CD4-positive, alpha-beta T cell treated with Interleukin-15 for 4 hours (primary cell): Measurements from ENCODE around the gene TTC9C.
"Not testable (repeated sequence)": the region's sequence is repeated elsewhere in the genome, so short reads cannot be mapped to it uniquely, and the experiment has no call there.

Source experiments
- DNase-seq: peaks from one replicate; pipeline ENCODE4 v3.0.0-alpha.2; 2020; ENCODE audit warnings: low spot score

Gene TTC9C

DNA sequence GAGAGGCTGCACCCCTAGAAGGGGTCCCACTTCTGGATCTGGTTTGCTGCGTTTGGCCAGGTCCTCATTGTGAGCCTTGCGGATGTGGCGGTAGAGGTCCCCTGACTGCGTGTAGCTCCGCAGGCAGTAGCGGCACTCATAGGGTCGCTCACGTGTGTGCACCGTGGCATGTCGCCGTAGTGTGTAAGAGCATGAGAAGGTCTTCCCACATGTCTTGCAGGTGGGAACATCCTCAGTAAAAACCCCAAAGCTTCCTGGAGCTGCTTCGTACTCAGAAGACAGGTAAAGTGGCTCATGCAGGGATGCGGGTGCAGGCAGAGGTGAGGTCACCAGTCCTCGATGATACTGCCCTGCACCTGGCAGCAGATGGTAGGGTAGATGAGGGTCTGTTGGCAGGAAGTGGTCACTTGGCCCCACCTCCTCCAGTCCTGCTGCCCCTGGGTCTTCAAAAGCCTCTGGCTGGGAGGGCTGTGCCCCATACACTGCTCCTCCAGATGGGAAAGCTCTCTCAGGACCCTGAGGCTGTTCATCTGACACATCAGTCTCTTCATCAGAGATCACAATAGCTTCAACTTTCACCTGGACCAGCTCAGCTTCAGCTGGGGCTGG, 24.0 kb downstream of the TTC9C start:
- DNase-seq, result no peak

DNA sequence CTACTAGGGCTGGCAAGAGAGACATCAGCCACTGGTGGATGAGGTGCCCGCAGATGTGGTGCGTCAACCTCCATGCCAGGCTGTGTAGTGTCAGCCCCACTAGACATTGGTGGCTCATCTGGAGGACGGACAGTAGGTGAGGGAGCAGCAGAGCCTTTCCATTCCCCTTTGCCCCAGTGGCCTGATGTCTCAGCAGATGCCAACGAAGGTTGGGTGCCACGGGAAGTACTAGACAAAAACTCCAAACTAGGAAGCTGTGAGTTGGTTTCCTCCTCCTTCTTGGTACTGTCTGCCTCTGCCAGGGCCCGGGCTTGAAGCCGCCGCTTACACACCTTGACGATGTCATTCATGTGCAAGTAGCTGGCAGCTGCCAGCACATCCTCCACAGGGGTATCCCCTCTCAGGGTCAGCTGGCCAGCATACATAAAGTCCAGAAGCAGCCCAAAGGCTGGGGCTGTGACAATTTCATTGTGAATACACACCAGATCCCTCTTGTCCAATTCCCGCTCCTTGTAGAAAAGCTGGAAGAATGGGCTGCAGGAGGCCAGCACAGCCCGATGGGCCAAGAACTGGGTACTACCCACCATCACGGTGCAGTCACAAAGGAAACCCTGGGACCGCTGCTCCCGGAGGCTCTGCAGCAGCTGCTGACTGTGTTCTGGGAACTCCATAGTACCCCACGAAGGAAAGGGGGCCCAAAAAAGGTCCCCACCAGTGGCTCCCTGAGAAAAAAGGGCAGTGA, 24.9 kb downstream of the TTC9C start:
- no peak for DNase-seq

DNA sequence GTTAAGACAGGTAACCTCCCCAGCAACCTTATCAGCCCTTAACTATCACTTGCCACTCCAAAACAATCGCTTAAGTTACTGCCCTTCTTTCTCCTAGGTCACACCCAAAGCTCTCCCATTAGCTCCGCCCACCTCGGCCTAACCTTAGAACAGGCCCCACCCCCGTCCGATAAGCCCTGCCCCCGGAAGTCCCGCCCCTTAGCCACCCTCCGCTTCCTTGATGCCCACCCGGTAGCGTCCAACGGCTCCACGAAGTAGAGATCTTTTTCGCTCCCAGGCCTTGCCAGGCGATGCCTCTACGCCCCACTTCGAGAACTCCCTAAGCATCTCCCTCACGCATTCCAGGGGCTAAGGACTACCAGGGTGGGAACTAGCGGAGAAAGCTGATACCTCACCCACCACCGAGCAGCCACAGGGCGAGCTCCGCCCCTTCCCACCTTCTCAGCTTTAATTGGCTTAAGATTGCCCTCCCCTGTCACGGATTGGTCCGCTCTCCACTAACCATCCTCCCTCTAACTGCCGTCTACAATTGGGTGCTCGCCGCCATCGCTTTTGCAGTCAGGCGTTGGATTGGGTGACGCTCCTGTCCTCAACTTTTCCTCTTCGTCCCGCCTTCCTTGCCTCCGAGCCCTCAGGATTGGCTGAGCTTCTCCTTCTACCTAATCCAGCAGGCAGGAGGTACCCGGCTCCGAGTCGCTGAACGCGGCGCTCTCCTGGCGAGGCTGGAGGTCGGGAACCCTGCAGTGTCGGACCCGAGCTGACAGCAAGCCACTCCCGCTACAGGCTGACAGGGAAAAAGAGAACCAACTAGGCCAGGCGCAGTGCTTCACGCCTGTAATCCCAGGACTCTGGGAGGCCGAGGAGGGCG, 25.7 kb downstream of the TTC9C start, which contains the start of gene ZBTB3:
TSS of gene ZBTB3 (minus strand) at position 425 of the 868 bp plus-strand sequence. CDS start 496 bp downstream, outside the sequence.
- DNase-seq, result peak; percentile 99

DNA sequence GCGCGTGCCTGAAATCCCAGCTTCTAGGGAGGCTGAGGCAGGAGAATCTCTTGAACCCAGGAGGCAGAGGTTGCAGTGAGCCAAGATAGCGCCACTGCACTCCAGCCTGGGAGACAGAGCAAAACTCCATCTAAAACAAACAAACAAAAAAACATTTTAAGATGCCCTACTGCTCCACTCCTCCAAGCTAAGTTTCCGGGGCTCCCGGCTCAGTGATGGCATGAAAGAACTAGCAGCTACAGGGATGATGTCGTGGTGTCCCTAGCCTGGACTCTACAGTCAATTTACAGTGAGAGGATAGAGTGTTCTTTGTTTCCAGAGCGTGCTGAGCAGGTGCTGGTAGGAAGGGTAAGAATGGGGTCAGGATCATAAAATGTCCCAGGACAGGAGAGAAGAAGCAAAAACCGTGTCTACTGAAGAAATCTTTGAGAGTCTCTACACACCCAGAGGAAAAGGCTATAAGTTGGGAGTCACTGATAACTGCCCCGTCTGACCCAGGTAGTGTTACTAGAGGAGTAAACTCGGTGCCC, 26.9 kb downstream of the TTC9C start:
- DNase-seq, result no peak

DNA sequence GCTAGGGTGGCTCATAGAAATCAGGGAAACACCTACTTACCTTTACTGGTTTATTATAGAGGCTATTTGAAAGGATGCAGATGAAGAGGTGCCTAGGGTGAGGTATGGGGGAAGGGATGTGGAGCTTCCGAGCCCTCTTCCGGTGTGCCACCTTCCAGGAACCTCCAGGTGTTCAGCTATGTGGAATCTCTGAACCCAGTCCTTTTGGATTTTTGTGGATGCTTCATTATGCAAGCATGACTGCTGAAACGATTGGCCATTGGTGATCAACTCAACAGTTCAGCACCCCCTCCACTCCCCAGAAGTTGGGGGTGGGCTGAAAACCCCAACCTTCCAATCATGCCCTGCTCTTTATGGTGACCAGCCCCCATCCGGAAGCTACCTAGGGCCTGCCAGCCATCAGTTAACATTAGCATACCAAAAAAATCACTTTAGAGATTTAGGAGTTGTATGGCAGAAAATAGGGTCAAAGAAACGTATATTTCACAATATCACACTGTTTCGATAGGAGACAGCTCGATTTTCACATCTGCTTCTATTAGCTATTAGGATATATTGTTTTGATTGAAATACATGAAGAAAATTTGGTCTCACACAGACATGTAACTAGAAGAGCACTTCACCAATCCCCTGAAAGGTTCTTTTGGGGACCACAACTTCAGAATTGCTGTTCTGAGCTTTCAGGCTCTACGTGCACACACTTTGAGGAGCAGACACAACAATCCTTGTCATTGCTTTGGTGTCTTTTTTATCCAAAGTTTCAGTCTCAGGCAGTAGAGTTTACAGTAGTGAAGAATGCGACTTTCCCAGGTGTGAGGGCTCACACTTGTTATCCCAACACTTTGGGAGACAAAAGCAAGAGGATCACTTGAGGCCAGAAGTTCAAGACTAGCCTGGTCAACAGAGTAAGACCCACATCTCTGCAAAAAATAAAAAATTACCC, 29.8 kb downstream of the TTC9C start:
- DNase-seq, result no peak

DNA sequence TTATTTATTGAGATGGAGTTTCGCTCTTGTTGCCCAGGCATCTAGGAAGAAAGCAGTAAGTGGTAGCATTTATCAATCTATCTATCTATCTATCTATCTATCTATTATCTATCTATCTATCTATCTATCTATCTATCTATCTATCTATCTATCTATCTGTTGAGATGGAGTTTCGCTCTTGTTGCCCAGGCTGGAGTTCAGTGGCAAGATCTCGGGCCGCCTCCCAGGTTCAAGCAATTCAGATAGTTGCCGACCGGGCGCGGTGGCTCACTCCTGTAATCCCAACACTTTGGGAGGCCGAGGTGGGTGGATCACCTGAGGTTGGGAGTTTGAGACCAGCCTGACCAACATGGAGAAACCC, 32.6 kb downstream of the TTC9C start:
- DNase-seq, result not testable (repeated sequence)

DNA sequence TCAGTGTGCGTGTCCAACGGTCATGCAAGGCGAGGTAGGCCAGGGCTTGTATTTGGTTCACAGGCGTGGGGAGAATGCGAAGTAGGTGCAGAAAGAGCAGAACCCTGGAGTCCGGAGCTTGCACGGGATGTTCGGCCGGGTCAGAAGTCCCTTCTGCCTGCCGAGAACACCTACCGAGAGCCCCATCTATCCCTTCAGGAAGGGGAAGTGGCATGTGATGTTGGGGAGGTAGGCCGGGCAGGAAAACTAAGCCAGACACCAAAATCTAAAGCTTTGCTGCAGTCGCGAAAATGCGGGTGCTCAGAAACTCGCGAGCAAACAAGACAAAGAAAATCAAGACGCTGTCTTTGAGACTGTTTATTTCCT, 42.5 kb downstream of the TTC9C start:
- no peak for DNase-seq

DNA sequence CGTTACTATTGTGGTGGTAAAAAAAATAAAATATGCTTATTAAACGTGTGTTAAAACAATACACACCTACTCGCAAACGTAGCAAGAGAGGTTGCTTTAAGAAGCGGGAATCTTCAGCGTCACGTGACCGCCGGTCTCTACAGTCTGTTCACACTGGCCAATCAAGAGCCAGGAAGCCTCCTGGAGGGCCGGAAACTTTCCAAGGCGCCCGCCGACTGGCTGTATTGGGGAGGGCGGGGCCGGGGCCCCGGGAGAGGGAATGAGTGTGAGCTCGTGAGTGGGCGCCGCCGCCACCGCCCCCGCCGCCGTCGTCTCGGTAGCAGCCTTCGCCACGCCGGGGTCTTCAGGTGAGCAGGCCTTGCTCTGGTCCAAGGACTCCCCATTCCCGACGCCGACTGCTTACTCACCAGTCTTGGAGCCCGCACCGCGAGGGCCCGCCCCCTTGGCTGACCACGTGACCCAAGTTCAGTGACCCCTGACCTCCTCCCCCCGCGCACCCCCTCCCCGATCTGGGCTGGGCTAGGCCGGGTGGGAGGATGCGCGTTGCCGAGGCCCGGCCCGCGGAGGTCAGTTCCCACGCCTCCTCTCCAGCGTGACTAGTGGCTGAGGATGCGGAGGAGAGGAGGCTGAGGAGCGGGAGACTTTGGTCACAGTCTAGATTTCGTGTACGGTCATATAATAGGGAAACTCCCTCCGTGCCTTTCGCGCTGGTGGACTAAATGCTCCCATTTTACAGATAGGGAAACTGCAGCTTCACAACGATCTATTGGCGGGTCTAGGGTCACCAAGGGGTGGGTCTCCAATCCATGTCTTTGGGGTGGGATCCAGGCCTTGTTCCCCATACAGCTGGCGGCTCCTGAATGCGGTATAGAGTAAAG, 43.1 kb downstream of the TTC9C start, which contains the start of gene TAF6L:
TSS of gene TAF6L (plus strand) at position 253 of the 878 bp plus-strand sequence. CDS start 4,388 bp downstream, outside the sequence.
- peak; percentile 91 for DNase-seq

DNA sequence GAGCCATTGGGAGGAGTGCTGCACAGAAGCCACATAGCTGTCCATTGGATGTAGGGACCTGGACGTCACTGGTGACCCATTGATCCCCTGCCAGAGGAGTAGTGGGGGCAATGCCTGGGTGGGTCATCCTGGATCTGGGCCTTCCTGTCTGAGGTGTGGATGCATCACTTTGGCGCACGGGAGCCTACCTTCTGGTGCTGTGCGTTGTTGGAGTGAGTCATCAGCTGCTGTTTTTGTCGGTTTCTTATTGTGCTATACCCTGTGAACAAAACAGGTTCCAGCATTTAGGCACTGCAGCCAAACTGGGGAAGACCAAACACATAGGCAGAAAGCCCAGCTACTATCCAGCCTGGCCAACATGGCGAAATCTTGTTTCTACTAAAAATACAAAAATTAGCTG, 46.1 kb downstream of the TTC9C start:
- no peak for DNase-seq

DNA sequence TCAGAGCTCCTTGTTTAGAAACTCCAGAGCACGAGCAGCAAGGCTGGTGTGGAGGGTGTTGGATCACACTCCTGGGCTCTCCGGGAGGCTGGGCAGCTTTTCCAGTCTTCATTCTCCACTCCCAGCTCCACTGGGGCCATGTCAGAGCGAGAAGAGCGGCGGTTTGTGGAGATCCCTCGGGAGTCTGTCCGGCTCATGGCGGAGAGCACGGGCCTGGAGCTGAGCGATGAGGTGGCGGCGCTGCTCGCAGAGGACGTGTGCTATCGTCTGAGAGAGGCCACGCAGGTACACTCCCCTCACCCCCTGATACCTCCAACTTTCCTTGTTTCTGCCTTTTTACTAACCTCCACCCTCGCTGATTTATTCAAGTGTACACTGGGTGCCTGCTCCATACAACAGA, 47.4 kb downstream of the TTC9C start:
- no peak for DNase-seq

DNA sequence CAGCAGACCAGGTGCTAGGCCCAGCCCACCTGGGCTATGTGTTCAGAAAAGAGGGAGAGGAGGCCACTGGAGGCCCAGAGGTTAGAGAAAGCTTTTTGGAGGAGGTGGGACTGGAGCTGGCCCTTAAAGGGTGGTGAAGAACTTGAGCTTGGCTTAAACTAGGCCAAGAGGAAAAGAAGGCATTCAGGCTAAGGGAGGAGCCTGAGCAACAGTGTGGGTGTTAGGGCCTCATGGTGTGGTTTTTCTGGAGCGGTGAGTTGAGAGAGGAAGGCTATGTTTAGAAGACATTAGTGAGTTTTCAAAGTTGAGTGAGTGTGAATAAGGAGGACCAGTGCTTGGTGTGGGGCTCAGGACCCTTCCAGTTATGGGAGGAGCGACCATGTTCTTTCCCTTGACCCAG, 49.1 kb downstream of the TTC9C start:
- DNase-seq, result no peak

DNA sequence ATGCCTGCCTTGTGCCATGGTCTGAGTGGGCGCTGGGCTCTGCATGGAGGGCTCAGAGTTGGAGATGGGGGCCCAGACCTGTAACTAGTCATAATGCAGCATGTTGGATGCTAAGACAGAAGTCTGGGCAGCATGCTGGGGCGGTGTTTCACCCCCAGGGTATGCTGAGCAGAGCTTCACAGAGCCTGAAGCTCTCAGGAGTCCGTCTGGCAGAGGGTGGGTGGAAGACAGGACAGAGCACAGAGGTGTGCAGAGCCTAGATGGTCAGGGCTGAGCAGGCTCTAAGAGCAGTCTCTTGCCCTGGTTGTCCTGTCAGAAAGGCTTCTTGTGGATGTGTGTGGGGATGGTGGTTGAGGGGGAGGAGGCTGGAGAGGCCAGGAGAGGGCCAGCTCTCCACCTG, 50.2 kb downstream of the TTC9C start:
- no peak for DNase-seq

DNA sequence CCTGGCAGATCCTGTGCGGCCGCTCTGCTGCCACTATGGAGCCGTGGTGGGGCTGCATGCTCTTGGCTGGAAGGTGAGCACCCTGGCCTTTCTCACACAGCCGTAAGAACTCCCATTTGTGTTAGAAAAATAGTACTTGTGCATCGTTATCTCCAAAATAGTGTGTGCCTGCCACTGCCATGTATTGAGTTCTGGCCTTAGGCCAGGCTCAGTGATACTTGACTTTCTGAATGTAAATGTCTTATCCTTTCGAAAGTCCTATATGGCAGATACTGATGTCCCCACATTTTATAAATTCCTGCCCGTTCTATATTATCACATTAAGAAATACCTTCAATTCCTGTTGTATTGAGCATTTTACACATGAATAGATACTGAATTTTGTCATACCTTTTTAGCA, 54.5 kb downstream of the TTC9C start:
- DNase-seq, result no peak

DNA sequence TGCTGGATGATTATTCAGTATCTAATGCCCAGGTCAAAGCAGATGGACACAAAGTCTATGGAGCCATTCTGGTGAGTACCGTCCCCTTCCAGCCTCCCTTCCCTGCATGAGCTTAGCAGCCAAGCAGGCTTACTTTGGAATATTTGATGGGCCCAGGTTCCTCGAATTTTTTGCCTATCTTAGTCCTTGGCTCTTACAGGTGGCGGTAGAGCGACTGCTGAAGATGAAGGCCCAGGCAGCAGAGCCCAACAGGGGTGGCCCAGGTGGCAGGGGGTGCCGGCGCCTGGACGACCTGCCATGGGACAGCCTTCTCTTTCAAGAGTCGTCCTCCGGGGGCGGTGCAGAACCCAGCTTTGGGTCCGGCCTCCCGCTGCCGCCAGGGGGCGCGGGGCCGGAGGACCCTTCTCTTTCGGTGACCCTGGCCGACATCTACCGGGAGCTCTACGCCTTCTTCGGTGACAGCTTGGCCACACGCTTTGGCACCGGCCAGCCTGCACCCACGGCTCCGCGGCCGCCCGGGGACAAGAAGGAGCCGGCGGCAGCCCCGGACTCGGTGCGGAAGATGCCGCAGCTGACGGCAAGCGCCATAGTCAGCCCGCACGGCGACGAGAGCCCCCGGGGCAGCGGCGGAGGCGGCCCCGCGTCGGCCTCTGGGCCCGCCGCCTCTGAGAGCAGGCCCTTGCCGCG, 58.2 kb downstream of the TTC9C start:
- DNase-seq, result peak; percentile 87

DNA sequence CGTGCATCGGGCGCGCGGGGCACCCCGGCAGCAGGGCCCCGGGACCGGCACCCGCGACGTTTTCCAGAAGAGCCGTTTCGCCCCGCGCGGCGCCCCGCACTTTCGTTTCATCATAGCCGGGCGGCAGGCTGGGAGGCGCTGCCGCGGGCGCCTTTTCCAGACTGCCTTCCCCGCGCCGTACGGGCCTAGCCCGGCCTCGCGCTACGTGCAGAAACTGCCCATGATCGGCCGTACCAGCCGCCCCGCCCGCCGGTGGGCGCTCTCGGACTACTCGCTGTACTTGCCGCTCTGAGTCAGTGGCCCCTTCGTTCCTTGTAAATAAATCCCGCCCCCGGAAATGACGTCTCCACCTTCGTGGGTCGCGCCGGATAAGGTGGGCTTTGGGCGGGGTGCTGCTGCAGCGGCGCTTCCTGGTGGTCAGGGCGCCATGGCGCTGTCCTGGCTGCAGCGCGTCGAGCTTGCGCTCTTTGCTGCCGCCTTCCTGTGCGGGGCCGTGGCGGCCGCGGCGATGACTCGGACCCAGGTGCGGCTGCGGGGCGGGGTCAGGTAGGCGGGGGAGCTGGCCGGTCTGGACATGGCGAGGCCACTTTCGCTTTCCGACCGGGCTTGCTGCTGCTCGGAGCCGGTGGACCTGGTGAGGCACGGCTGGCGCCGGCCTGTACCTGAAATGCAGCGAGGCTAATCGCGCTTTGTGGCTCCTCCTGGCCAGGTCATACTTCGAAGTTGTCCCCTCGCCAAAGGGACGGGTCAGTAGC, 58.9 kb downstream of the TTC9C start, which contains the start of gene TMEM179B:
TSS of gene TMEM179B (plus strand) at position 398 of the 755 bp plus-strand sequence. CDS start at position 428, 30 bp downstream.
- peak; percentile 98 for DNase-seq
